Measurements from ENCODE around the gene MT1X.

MT1X gene

GRCh38 chr16:56684256-56684925, 2.1 kb downstream of the MT1X start:
- DNase-seq (ENCODE audit: extremely low read depth, low read depth) = no peak
- no peak for TF ChIP-seq CTCF (IDR thresholded peaks at IDR 0.05; ENCODE audit: low read depth, low read length)

GRCh38 chr16:56684926-56685590, 2.8 kb downstream of the MT1X start:
- TF ChIP-seq CTCF (IDR thresholded peaks at IDR 0.05; ENCODE audit: low read depth, low read length) = no peak
- no peak for DNase-seq (ENCODE audit: extremely low read depth, low read depth)

- DNase-seq (ENCODE audit: extremely low read depth, low read depth) = no peak
- no peak for TF ChIP-seq CTCF (IDR thresholded peaks at IDR 0.05; ENCODE audit: low read depth, low read length)
These were observed 4.5 kb downstream of the MT1X start for GRCh38 chr16:56686758-56687157.

- TF ChIP-seq CTCF (IDR thresholded peaks at IDR 0.05; ENCODE audit: low read depth, low read length) = no peak
These were observed 6.5 kb downstream of the MT1X start for GRCh38 chr16:56688762-56689161.

GRCh38 chr16:56689171-56689570, 6.9 kb downstream of the MT1X start:
- TF ChIP-seq CTCF (IDR thresholded peaks at IDR 0.05; ENCODE audit: low read depth, low read length) = no peak
- DNase-seq (ENCODE audit: extremely low read depth, low read depth) = no peak

More at GRCh38 chr16:56688762-56689161, 6.5 kb downstream of the MT1X start:
- DNase-seq (ENCODE audit: extremely low read depth, low read depth) = no peak

- no peak for DNase-seq (ENCODE audit: extremely low read depth, low read depth)
- TF ChIP-seq CTCF (IDR thresholded peaks at IDR 0.05; ENCODE audit: low read depth, low read length) = no peak
These were observed 8.3 kb downstream of the MT1X start for GRCh38 chr16:56690420-56691122.

GRCh38 chr16:56691885-56692284, 9.6 kb downstream of the MT1X start:
- no peak for TF ChIP-seq CTCF (IDR thresholded peaks at IDR 0.05; ENCODE audit: low read depth, low read length)
- no peak for DNase-seq (ENCODE audit: extremely low read depth, low read depth)
